Measurements from ENCODE around the gene DSE. TPM values are rescaled to one million over a fixed set of nuclear protein-coding genes. Genes with fewer than 3 reads are reported as not detected.
A peak's percentile ranks its signal among the peaks of the same experiment; 100 is the strongest.

DSE gene
- total RNA-seq, 1 experiment from 2014 or later = 43.3 TPM

GRCh38 chr6:116459927-116460326 lies 89.2 kb downstream of the DSE start:
- no peaks in the 10 kb centered on the region for H3K4me1 ChIP-seq (replicated peaks; ENCODE audit: insufficient read depth)
- H3K79me2 ChIP-seq (ENCODE audit: low read depth) = no peaks in the 10 kb centered on the region
- peaks cover 28% of the 10 kb centered on the region; the same call in 1 of the 2 replicates for H3K27me3 ChIP-seq (ENCODE audit: insufficient read depth, low read depth)
- intact Hi-C loops (cut with micrococcal nuclease; ENCODE audit: unreplicated experiment) = no loop called here
- no peaks in the 10 kb centered on the region for H4K20me1 ChIP-seq (ENCODE audit: insufficient read depth)
- TF ChIP-seq EZH2 (IDR thresholded peaks at IDR 0.05; ENCODE audit: low read depth) (no peak), CTCF (conservative IDR thresholded peaks at IDR 0.05) (no peak)
- no TSS peak for BruUV-seq (replicated peaks)
- H3F3A ChIP-seq (ENCODE audit: insufficient read depth, low read depth) = no peaks in the 10 kb centered on the region
- H3K9me2 ChIP-seq (ENCODE audit: insufficient read depth) = no peaks in the 10 kb centered on the region
- no peak for DNase-seq
- ChIA-PET CTCF (no interaction called here), POLR2A (ENCODE audit: unreplicated experiment) (no interaction called here)
- no peaks in the 10 kb centered on the region for H3K36me3 ChIP-seq (ENCODE audit: low read depth)
- no peak overlapping the region for H3K4me2 ChIP-seq
- no peak overlapping the region for H3K27ac ChIP-seq
- no peaks in the 10 kb centered on the region for H3K9me3 ChIP-seq (ENCODE audit: insufficient read depth, low read depth)
- no peak overlapping the region for H2AFZ ChIP-seq
- H3K4me3 ChIP-seq = no peak overlapping the region

GRCh38 chr6:116461331-116461931 lies 90.7 kb downstream of the DSE start, which contains the start of gene CALHM6:
TSS of gene CALHM6 (plus strand) at chr6:116461375. CDS start at chr6:116461930, 555 bp downstream.
- TF ChIP-seq EZH2 (IDR thresholded peaks at IDR 0.05; ENCODE audit: low read depth) (no peak), CTCF (conservative IDR thresholded peaks at IDR 0.05) (no peak)
- Histone ChIP-seq H3K36me3 (ENCODE audit: low read depth) (no peaks in the 10 kb centered on the region), H3K4me3 (peak within 1 kb of the TSS; percentile 35; the same call in 1 of the 2 replicates), H3K4me1 (replicated peaks; ENCODE audit: insufficient read depth) (no peaks in the 10 kb centered on the region), H3K9me3 (ENCODE audit: insufficient read depth, low read depth) (no peaks in the 10 kb centered on the region), H3K9me2 (ENCODE audit: insufficient read depth) (no peaks in the 10 kb centered on the region), H3F3A (ENCODE audit: insufficient read depth, low read depth) (no peaks in the 10 kb centered on the region), H3K79me2 (ENCODE audit: low read depth) (no peaks in the 10 kb centered on the region), H3K27me3 (ENCODE audit: insufficient read depth, low read depth) (peaks cover 28% of the 10 kb centered on the region; the same call in 1 of the 2 replicates), H4K20me1 (ENCODE audit: insufficient read depth) (no peaks in the 10 kb centered on the region), H3K4me2 (peak within 1 kb of the TSS; percentile 63), H2AFZ (0 out of 2 replicates have a peak within 1 kb of the TSS, but pooled peaks have one; percentile 53), H3K27ac (no peak within 1 kb of the TSS)
- BruUV-seq (replicated peaks) = no TSS peak
- ChIA-PET CTCF (no interaction called here), POLR2A (ENCODE audit: unreplicated experiment) (no interaction called here)
- no peak for DNase-seq
- intact Hi-C loops (cut with micrococcal nuclease; ENCODE audit: unreplicated experiment) = no loop called here

GRCh38 chr6:116461932-116462885 lies 91.5 kb downstream of the DSE start:
- ChIA-PET POLR2A (ENCODE audit: unreplicated experiment) (no interaction called here), CTCF (no interaction called here)
- no peak overlapping the region for H3K27ac ChIP-seq
- no peaks in the 10 kb centered on the region for H4K20me1 ChIP-seq (ENCODE audit: insufficient read depth)
- H3K4me3 ChIP-seq = peak overlapping the region; percentile 35; the same call in 1 of the 2 replicates
- 0 out of 2 replicates have a peak overlapping the region, but pooled peaks have one; percentile 53 for H2AFZ ChIP-seq
- no peaks in the 10 kb centered on the region for H3F3A ChIP-seq (ENCODE audit: insufficient read depth, low read depth)
- no peaks in the 10 kb centered on the region for H3K36me3 ChIP-seq (ENCODE audit: low read depth)
- H3K27me3 ChIP-seq (ENCODE audit: insufficient read depth, low read depth) = peaks cover 28% of the 10 kb centered on the region; the same call in 1 of the 2 replicates
- peak in 1 of 2 experiments; percentile 31 for DNase-seq
- no peaks in the 10 kb centered on the region for H3K4me1 ChIP-seq (replicated peaks; ENCODE audit: insufficient read depth)
- BruUV-seq (replicated peaks) = no TSS peak
- no peaks in the 10 kb centered on the region for H3K79me2 ChIP-seq (ENCODE audit: low read depth)
- H3K4me2 ChIP-seq = peak overlapping the region; percentile 63
- TF ChIP-seq EZH2 (IDR thresholded peaks at IDR 0.05; ENCODE audit: low read depth) = no peak
- no peak for TF ChIP-seq CTCF (conservative IDR thresholded peaks at IDR 0.05)
- H3K9me2 ChIP-seq (ENCODE audit: insufficient read depth) = no peaks in the 10 kb centered on the region
- H3K9me3 ChIP-seq (ENCODE audit: insufficient read depth, low read depth) = no peaks in the 10 kb centered on the region
- intact Hi-C loops (cut with micrococcal nuclease; ENCODE audit: unreplicated experiment) = no loop called here

Measured in PC-9 (cell line).